ENCODE results near the gene CCDC33.
A peak's percentile ranks its signal among the peaks of the same experiment; 100 is the strongest.

CCDC33 gene

GRCh38 chr15:74194572-74195559, 41.3 kb upstream of the CCDC33 start:
- Histone ChIP-seq H3K27ac (ENCODE audit: insufficient read depth in 1 of 2, low read depth in 1 of 2, low read length in 2 of 2, poor library complexity in 1 of 2, severe bottlenecking in 2 of 2) (no peak overlapping the region), H3K4me3 (ENCODE audit: control insufficient read depth in 1 of 7, extremely low read depth in 1 of 7, insufficient read depth in 4 of 7, low read depth in 2 of 7, low read length in 6 of 7) (no peak overlapping the region), H3K27me3 (replicated peaks in 2 of 5; ENCODE audit: control insufficient read depth in 4 of 5, insufficient read depth in 5 of 5, low read length in 4 of 5) (no peaks in the 10 kb centered on the region), H3K9me3 (ENCODE audit: control extremely low read depth in 1 of 5, control insufficient read depth in 4 of 5, insufficient read depth in 2 of 5, low read depth in 1 of 5, low read length in 4 of 5) (no peaks in the 10 kb centered on the region), H3K36me3 (ENCODE audit: control insufficient read depth in 4 of 4, insufficient read depth in 4 of 4, low read length in 3 of 4) (no peaks in the 10 kb centered on the region), H3K4me1 (ENCODE audit: control extremely low read depth in 1 of 4, control insufficient read depth in 4 of 4, insufficient read depth in 4 of 4, low read length in 3 of 4) (peaks cover 0 to 17% (median 3%) of the 10 kb centered on the region in 4 experiments)
- peak in 2 of 3 donors; percentile 15 to 20 for DNase-seq
- WGBS (ENCODE audit: insufficient coverage), result 94% methylated on average over 12 of the region's 13 CpGs
- POLR2A ChIA-PET, result interaction anchor here (1.2 kb wide), 1 partner anchor 60 kb away, joined by 5 read pairs; no protein-coding TSS in a partner anchor
- CTCF ChIA-PET, result interaction anchor here (0.7 to 1.1 kb wide), 2 partner anchors 13 to 112 kb away, joined by 3 to 5 read pairs; no protein-coding TSS in a partner anchor

- Histone ChIP-seq H3K9me3 (ENCODE audit: control extremely low read depth in 1 of 5, control insufficient read depth in 4 of 5, insufficient read depth in 2 of 5, low read depth in 1 of 5, low read length in 4 of 5) (no peaks in the 10 kb centered on the region), H3K27ac (ENCODE audit: insufficient read depth in 1 of 2, low read depth in 1 of 2, low read length in 2 of 2, poor library complexity in 1 of 2, severe bottlenecking in 2 of 2) (no peak overlapping the region), H3K27me3 (replicated peaks in 2 of 5; ENCODE audit: control insufficient read depth in 4 of 5, insufficient read depth in 5 of 5, low read length in 4 of 5) (no peaks in the 10 kb centered on the region), H3K4me1 (ENCODE audit: control extremely low read depth in 1 of 4, control insufficient read depth in 4 of 4, insufficient read depth in 4 of 4, low read length in 3 of 4) (peaks cover 0 to 28% (median 3%) of the 10 kb centered on the region in 4 experiments), H3K4me3 (ENCODE audit: control insufficient read depth in 1 of 7, extremely low read depth in 1 of 7, insufficient read depth in 4 of 7, low read depth in 2 of 7, low read length in 6 of 7) (no peak overlapping the region), H3K36me3 (ENCODE audit: control insufficient read depth in 4 of 4, insufficient read depth in 4 of 4, low read length in 3 of 4) (no peaks in the 10 kb centered on the region)
- ChIA-PET CTCF (interaction anchor here (0.6 kb wide), 2 partner anchors 52 to 67 kb away, joined by 3 read pairs; no protein-coding TSS in a partner anchor), POLR2A (no interaction called here)
- no peak for DNase-seq
- 94% methylated on average over 7 of the region's 7 CpGs for WGBS (ENCODE audit: insufficient coverage)
Measured at GRCh38 chr15:74196175-74196574, 40.0 kb upstream of the CCDC33 start.

GRCh38 chr15:74197176-74197965, 38.8 kb upstream of the CCDC33 start:
- no peaks in the 10 kb centered on the region for H3K9me3 ChIP-seq (ENCODE audit: control extremely low read depth in 1 of 5, control insufficient read depth in 4 of 5, insufficient read depth in 2 of 5, low read depth in 1 of 5, low read length in 4 of 5)
- CTCF ChIA-PET, result interaction anchor here (0.5 kb wide), 1 partner anchor 1986 kb away, joined by 3 read pairs; no protein-coding TSS in a partner anchor
- no peak overlapping the region for H3K27ac ChIP-seq (ENCODE audit: insufficient read depth in 1 of 2, low read depth in 1 of 2, low read length in 2 of 2, poor library complexity in 1 of 2, severe bottlenecking in 2 of 2)
- H3K27me3 ChIP-seq (replicated peaks in 2 of 5; ENCODE audit: control insufficient read depth in 4 of 5, insufficient read depth in 5 of 5, low read length in 4 of 5), result no peaks in the 10 kb centered on the region
- no peak for DNase-seq
- WGBS (ENCODE audit: insufficient coverage), result 98% methylated on average over 7 of the region's 9 CpGs
- POLR2A ChIA-PET, result no interaction called here
- H3K36me3 ChIP-seq (ENCODE audit: control insufficient read depth in 4 of 4, insufficient read depth in 4 of 4, low read length in 3 of 4), result no peaks in the 10 kb centered on the region
- no peak overlapping the region for H3K4me3 ChIP-seq (ENCODE audit: control insufficient read depth in 1 of 7, extremely low read depth in 1 of 7, insufficient read depth in 4 of 7, low read depth in 2 of 7, low read length in 6 of 7)
- peaks cover 0 to 36% (median 4%) of the 10 kb centered on the region in 4 experiments for H3K4me1 ChIP-seq (ENCODE audit: control extremely low read depth in 1 of 4, control insufficient read depth in 4 of 4, insufficient read depth in 4 of 4, low read length in 3 of 4)

DNA sequence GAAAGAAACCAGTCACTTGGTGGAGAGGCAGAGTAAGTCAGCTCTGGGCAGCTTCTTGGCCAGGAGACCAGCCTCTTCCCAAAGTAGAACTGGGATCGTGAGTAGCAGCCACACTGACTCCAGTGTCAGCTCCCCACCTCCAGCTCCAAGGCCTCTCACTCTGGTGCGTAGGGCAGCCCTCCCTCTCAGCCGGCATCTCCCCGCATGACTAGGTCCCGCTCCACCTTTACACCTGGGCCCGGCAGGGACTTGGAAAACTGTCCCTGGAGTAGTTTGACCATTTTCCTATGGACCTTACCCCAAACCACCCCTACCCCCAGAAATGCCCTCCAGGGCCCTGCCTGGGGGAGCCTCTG, 36.9 kb upstream of the CCDC33 start:
- ChIA-PET CTCF (no interaction called here), POLR2A (no interaction called here)
- Histone ChIP-seq H3K9me3 (ENCODE audit: control extremely low read depth in 1 of 5, control insufficient read depth in 4 of 5, insufficient read depth in 2 of 5, low read depth in 1 of 5, low read length in 4 of 5) (no peaks in the 10 kb centered on the region), H3K4me1 (ENCODE audit: control extremely low read depth in 1 of 4, control insufficient read depth in 4 of 4, insufficient read depth in 4 of 4, low read length in 3 of 4) (peaks cover 0 to 49% (median 18%) of the 10 kb centered on the region in 4 experiments), H3K4me3 (ENCODE audit: control insufficient read depth in 1 of 7, extremely low read depth in 1 of 7, insufficient read depth in 4 of 7, low read depth in 2 of 7, low read length in 6 of 7) (no peak overlapping the region), H3K27me3 (replicated peaks in 2 of 5; ENCODE audit: control insufficient read depth in 4 of 5, insufficient read depth in 5 of 5, low read length in 4 of 5) (no peaks in the 10 kb centered on the region), H3K36me3 (ENCODE audit: control insufficient read depth in 4 of 4, insufficient read depth in 4 of 4, low read length in 3 of 4) (no peaks in the 10 kb centered on the region), H3K27ac (ENCODE audit: insufficient read depth in 1 of 2, low read depth in 1 of 2, low read length in 2 of 2, poor library complexity in 1 of 2, severe bottlenecking in 2 of 2) (no peak overlapping the region)
- 98% methylated on average over 6 of the region's 6 CpGs for whole genome bisulfite sequencing (ENCODE audit: insufficient coverage)
- no peak for DNase-seq

DNA sequence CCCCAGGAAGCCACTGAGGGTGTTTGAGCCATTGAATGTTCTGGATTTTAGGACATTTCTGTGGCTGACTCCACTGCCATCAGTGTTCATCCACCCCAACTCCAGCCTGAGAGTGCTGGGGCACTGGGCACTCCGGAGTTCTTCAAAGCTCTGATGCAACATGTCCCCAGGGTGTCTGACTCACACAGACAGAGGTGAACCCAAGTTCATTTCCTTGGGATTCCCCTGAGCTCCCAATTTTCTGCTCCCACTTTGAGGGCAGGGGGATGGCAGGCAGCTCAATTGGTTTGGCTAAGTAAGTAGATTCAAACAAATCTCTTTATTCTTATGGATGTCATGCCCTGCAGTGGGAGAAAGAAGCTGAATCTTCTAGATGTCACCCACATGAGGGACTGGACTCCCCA, 35.7 kb upstream of the CCDC33 start:
- CTCF ChIA-PET, result no interaction called here
- WGBS (ENCODE audit: insufficient coverage), result 100% methylated on average over 1 of the region's 1 CpG
- no peaks in the 10 kb centered on the region for H3K9me3 ChIP-seq (ENCODE audit: control extremely low read depth in 1 of 5, control insufficient read depth in 4 of 5, insufficient read depth in 2 of 5, low read depth in 1 of 5, low read length in 4 of 5)
- peaks cover 0 to 49% (median 26%) of the 10 kb centered on the region in 4 experiments for H3K4me1 ChIP-seq (ENCODE audit: control extremely low read depth in 1 of 4, control insufficient read depth in 4 of 4, insufficient read depth in 4 of 4, low read length in 3 of 4)
- no peak overlapping the region for H3K4me3 ChIP-seq (ENCODE audit: control insufficient read depth in 1 of 7, extremely low read depth in 1 of 7, insufficient read depth in 4 of 7, low read depth in 2 of 7, low read length in 6 of 7)
- POLR2A ChIA-PET, result no interaction called here
- H3K27me3 ChIP-seq (replicated peaks in 2 of 5; ENCODE audit: control insufficient read depth in 4 of 5, insufficient read depth in 5 of 5, low read length in 4 of 5), result no peaks in the 10 kb centered on the region
- no peak for DNase-seq
- H3K27ac ChIP-seq (ENCODE audit: insufficient read depth in 1 of 2, low read depth in 1 of 2, low read length in 2 of 2, poor library complexity in 1 of 2, severe bottlenecking in 2 of 2), result no peak overlapping the region
- H3K36me3 ChIP-seq (ENCODE audit: control insufficient read depth in 4 of 4, insufficient read depth in 4 of 4, low read length in 3 of 4), result no peaks in the 10 kb centered on the region

GRCh38 chr15:74200871-74201419, 35.2 kb upstream of the CCDC33 start:
- Histone ChIP-seq H3K4me3 (ENCODE audit: control insufficient read depth in 1 of 7, extremely low read depth in 1 of 7, insufficient read depth in 4 of 7, low read depth in 2 of 7, low read length in 6 of 7) (no peak overlapping the region), H3K4me1 (ENCODE audit: control extremely low read depth in 1 of 4, control insufficient read depth in 4 of 4, insufficient read depth in 4 of 4, low read length in 3 of 4) (peaks cover 0 to 55% (median 30%) of the 10 kb centered on the region in 4 experiments), H3K36me3 (ENCODE audit: control insufficient read depth in 4 of 4, insufficient read depth in 4 of 4, low read length in 3 of 4) (no peaks in the 10 kb centered on the region), H3K9me3 (ENCODE audit: control extremely low read depth in 1 of 5, control insufficient read depth in 4 of 5, insufficient read depth in 2 of 5, low read depth in 1 of 5, low read length in 4 of 5) (no peaks in the 10 kb centered on the region), H3K27ac (ENCODE audit: insufficient read depth in 1 of 2, low read depth in 1 of 2, low read length in 2 of 2, poor library complexity in 1 of 2, severe bottlenecking in 2 of 2) (no peak overlapping the region), H3K27me3 (replicated peaks in 2 of 5; ENCODE audit: control insufficient read depth in 4 of 5, insufficient read depth in 5 of 5, low read length in 4 of 5) (no peaks in the 10 kb centered on the region)
- ChIA-PET POLR2A (no interaction called here), CTCF (no interaction called here)
- DNase-seq, result no peak
- 99% methylated on average over 6 of the region's 8 CpGs for WGBS (ENCODE audit: insufficient coverage)

All from common myeloid progenitor, CD34-positive (primary cell).